ENCODE data around the gene MAP2K7.

MAP2K7 gene

DNA sequence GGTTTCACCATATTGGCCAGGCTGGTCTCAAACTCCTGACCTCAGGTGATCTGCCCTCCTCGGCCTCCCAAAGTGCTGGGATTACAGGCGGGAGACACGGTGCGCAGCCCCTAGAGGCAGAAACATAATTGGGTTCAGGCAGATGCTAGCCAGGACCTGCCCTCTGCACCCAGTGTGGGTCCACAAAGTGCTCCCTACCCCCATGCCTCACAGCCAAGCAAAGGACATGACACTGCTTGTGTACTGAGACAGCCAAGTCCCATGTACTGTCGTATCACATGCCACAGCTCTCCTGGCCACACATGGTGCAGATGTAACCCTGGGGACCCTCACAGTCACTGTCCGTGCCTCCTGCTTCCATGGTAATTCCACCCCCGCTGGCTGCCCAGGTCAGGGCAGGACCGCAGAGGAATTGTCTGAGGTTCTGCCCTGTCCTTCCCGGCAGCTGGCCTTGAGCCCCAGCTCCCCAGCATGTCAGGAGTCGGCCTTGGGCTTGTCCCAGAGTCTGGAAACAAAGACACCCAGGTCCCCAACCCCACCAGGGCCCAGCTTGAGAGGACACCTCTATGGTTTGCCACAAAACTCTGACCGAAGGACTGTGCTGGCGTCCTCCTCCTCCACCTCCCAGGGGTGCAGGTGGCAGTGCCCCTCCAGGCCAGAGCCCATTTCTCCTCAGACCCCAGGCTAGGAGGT is 37.1 kb upstream of the MAP2K7 start:
- in situ Hi-C loops (cut with HindIII; ENCODE audit: low sequenced_read_pairs), result no loop called here

DNA sequence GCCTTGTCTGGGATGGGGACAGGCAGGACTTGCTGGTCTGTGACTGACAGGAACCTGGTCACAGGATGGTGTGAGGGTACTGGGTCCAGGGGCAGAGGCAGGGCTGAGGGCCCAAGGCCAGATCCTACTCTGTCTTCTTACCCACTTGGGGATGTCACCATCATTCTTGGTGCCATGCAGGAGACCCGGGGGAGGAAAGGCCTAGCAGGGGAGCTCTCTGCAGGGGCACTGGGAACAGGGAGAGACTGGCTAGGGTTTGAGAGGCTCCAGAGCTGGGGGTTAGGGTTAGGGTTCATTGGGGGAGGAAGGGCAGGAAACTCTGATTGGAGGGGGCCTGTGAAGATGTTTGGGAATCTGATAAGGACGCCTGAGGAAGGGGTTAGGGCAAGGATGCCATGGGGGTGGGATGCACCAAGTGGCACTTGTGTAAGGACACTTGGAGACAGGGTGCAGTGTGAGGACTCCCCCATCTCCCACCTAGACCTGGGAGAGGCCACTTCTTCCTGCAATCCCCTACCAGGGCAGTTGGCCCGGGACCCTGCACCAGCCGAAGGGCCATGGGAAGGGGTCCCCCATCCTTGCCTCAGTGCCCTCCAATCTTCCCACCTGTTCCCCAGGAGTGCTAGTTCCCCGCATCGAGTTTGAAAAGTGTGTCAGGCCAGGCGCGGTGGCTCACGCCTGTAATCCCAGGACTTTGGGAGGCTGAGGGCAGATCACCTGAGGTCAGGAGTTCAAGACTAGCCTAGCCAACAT is 36.4 kb upstream of the MAP2K7 start:
- in situ Hi-C loops (cut with HindIII; ENCODE audit: low sequenced_read_pairs), result no loop called here

DNA sequence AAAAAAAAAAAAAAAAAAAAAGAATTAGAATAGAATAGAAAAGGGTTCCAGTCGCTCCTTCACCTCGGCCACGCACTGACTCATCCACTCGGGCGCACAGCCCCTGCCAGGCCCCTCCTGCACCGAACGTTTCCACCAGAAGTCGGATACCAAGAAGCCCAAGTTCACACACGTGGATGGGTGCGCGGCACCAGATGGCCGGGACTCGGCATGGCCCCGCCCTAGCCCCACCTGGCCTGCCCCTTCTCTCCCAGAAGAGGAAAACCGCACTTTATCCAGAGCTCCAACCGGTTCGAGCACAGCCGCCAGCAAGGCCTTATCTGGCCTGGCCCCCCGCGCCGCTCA is 35.4 kb upstream of the MAP2K7 start:
- in situ Hi-C loops (cut with HindIII; ENCODE audit: low sequenced_read_pairs), result no loop called here

DNA sequence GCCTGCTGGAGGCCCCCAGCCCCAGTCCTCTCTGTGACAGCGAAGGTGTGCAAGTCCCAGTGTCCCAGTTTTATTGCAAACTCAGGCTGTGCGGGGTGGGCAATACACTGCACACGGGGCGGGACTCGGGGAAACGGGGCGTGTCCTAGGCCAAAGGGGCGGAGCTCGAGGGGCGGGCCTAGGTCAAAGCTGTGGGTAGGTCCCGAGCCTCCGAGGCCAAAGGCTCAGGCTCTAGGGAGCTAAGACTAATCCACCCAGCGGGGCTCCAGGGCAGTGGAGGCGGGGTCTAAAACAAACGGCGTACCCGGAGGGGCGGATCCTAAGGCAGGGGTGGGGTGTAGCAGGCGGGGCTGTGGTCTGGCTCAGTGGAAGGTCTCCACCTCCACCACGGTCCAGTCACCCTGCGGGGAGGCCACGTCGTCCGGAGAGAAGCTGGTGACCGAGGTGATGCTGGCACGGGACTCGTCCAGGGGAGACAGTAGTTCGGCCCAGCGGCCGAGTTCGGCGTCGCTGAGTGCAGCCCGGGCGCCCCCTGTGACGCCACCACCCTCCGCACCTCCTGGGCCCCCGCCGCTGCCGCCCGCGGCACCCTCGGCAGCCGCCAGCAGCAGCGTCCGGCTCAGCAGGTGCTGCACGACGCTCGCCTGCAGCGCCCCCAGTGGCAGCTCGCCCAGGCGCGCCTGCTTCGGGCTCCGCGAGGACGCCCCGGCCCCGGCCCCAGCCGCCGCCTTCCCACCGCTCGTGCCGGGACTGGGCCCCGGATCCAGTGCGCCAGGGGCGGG is 34.8 kb upstream of the MAP2K7 start:
- in situ Hi-C loops (cut with HindIII; ENCODE audit: low sequenced_read_pairs), result no loop called here

DNA sequence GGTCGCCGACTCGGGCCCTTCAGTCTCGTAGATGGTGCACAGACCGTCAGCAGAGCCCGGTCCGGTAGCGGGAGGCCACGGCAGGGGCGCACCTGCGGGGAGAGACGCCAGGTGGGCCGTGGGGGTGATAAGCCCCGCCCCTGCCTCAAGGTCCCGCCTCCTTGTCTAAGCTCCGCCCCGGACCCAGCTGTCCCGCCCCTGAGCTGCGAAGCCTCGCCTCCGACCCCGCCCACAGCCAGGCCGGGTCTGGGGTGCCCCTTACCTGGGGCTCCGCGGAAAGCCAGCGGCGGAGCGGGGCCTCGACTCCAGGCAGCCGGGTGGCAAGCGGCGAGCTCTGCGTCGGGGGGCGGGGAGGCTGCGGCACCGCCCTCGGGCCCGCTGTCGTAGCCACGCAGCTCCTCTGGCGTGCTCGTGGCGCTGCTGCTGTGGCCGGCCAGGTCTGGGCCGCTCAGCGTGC is 34.2 kb upstream of the MAP2K7 start:
- in situ Hi-C loops (cut with HindIII; ENCODE audit: low sequenced_read_pairs), result no loop called here

DNA sequence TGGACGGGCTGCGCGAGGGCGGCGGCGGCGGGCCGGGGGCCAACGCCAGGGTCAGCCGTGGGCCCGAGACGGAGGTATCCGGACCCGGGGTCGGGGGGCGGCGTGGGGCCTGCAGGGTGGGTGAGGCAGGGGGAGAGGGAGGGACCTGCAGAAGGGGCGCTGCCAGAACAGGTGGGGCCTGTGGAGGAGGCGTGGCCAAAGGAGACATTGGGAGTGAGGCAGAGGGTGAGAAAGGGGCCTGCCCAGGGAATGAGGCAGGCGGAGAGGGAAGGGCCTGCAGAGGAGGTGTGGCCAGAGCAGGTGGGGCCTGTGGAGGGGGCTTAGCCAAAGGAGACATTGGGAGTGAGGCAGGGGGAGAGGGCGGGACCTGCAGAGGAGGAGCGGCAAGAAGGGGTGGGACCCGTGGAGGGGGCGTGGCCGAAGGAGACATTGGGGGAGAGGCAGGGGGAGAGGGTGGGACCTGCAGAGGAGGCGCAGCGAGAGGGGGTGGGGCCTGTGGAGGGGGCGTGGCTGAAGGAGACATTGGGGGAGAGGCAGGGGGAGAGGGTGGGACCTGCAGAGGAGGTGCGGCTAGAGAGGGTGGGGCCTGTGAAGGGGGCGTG is 33.7 kb upstream of the MAP2K7 start:
- in situ Hi-C loops (cut with HindIII; ENCODE audit: low sequenced_read_pairs), result no loop called here

DNA sequence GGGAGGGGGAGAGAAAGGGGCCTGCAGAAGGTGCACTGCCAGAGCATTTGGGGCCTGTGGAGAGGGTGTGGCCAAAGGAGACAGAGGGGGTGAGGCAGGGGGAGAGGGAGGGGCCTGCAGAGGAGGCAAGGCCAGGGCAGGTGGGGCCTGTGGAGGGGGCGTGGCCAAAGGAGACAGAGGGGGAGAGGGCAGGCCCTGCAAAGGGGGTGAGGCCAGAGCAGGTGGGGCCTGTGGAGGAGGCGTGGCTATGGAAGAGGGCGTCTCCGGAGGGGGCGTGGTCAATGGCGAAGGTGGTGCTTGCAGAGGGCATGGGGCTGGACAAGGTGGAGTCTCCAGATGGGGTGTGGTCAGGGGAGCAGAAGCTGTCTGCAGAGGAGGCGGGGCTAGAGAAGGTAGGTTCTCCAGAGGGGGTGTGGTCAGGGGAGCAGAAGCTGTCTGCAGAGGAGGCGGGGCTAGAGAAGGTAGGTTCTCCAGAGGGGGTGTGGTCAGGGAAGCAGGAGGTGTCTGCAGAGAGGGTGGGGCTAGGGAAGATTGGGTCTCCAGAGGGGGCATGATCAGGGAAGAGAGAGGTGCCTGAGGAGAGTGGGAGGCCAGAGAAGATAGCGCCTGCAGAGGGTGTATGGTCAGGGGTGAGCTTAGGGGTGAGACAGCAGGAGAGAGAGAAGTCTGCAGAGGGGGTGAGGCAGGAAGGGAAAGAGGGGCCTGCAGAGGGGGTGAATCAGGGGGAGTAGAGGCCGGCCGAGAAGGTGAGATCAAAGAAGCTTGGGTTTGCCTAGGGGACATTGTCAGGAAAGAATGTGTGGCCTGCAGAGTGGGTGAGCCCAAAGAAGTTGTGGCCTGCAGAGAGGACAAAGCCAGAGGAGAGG is 32.9 kb upstream of the MAP2K7 start:
- in situ Hi-C loops (cut with HindIII; ENCODE audit: low sequenced_read_pairs), result no loop called here

DNA sequence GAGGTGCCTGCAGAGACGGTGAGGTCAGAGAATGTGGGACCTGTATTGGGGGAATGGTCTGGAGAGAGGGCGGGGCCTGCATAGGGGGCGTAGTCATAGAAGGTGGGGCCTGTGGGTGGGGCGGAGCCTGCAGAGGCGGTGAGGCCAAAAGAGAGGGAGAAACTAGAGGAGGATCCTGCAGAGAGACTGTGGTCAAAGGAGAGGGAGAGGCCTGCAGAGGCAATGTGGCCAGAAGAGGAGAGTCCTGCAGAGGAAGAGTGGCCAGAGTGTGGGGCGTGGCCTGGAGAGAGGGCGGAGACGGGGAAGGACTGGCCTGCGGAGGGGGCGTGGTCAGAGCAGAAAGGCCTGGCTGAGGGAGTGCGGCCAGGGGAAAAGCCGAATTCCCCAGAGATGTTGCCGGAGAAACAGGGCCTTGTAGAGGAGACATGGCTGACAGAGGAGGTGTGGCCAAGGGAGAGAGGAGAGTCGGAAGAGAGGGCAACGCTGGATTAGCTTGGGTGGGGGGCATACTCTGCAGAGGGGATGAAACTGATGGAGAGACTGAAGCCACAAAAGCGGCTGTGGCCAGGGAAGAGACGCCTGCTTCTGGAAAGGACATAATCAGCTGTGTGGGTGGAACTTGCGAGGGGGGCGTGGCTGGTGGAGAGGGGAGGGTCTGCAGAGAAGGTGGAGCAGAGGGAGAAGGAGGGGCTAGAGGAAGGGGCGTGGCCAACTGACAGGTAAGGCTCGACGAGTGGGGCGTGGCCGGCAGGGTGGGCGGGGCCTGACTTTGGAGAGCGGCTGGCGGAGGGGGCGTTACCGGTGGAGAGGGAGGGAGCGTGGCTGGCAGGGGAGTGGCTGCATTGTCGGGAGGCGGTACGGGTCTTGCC is 32.0 kb upstream of the MAP2K7 start:
- in situ Hi-C loops (cut with HindIII; ENCODE audit: low sequenced_read_pairs), result no loop called here

DNA sequence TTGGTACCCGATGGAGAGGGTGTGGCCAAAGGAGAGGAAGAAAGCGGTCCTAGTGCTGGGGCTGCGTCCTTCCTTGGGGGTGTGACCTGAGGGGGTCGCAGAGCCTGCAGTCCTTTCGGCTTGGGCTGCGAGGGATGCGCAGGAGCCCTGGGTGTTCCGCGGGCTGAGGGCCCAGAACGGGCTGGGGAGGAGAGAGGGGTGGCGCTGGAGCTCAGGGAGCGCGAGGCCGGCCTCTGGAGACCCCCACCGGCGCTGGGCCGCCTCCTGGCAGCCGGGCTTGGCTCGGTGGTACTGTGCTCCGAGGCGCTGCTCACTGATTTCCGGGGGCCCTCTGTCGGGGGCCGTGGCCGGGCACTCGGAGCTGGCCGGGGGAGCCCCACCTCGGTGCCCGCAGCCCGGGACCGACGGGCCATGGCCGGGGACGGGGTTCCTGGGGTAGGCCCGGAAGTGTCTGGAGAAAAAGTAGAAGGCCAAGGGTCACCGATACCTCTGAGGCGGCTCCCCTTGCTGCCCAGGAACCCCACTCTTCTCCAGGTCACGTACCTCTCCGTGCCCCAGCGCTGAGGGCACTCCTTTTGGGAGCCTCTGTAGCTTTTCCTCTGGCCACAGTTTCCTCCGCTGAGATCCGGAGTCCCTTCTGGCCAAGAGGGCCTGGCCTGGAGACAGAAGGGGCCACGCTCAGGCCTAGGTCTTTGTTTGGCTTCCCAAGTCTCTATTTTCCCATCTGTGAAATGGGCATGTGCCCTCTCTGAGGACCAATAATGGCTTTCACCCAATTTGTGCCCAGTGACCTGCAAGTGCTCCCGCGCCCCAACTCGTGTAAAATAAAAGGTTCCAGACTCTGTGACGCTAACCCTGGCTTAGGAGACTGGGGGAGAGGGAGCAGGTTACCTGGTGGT is 31.1 kb upstream of the MAP2K7 start:
- in situ Hi-C loops (cut with HindIII; ENCODE audit: low sequenced_read_pairs), result no loop called here

DNA sequence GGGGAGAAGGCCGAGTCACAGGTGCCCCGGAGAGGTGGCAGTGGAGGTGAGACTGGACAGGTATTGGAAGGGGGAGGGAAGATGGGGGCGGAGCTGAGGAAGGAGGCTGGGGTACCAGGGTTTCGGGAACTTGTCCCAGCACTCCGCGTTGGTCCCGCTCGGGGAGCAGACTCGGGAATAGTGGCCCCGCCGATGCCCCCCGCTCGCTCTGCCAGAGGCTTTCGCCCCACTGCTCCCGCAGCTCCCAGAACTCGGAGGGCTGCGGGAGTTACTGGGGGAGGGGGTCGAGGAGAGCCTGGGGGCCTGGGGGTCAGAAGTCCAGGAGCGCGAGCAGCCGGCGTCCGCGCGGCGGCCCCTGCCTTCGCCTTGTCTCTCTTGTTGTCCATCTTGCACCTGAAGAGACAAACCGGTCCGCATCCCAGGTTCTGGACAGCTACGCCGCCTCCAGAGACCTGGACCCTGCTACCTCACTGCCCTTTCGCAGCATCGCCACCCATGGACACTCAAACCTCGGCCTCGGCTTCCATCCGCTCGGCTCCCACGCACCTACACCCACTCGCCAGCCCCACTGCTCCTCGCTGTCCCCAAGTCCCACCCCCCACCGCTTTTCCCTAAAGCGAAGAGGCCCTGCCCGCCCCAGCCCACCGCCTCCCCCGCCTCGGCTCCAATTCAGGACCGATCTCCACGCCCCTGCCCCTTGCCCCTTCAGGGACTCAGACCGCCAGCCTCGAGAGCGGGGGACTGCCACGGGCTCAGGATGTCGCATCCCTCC is 30.2 kb upstream of the MAP2K7 start:
- in situ Hi-C loops (cut with HindIII; ENCODE audit: low sequenced_read_pairs), result no loop called here

DNA sequence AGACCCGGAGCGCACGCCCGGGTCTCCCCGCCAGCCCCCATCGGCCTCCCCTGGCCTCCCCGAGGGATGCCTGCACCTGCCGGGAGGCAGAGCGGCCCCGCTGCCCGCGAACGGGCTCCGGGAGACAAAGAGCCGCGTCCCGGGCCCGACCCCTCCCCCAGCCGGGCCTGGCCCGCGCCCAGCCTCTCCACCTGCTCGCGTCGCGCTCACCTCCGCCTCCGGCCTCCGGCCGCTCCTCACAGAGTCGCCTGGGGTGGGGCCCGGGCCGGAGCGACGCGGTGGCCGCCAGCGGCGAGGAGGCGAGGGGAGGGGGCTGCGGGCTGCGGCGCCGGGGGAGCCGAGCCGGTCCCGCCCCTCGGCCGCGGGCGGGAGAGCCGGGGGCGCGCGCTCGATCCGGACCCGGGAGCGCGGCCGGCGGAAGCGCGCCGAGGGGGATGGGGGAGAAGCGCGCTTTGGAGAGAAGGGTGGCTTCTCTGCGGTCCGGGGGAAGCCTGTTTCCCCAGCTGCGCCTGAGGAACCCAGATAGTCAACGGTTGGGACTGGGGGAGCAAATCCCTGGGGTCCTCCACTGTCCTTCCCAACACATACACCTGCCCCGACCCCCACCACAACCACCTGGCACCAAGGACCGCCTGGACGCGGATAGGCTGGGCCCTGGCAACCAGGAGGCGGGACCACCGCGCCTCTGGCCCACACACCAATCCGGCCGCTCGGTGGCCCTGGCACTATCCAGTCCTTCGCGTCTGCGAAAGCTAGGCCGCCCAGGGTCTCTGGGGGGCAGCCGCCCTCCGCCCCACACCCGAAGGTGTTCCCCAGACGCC is 29.4 kb upstream of the MAP2K7 start, which contains the start of gene PRR36:
TSS of gene PRR36 (minus strand) at position 315 of the 821 bp plus-strand sequence. CDS start 701 bp downstream, outside the sequence.
- in situ Hi-C loops (cut with HindIII; ENCODE audit: low sequenced_read_pairs), result no loop called here

DNA sequence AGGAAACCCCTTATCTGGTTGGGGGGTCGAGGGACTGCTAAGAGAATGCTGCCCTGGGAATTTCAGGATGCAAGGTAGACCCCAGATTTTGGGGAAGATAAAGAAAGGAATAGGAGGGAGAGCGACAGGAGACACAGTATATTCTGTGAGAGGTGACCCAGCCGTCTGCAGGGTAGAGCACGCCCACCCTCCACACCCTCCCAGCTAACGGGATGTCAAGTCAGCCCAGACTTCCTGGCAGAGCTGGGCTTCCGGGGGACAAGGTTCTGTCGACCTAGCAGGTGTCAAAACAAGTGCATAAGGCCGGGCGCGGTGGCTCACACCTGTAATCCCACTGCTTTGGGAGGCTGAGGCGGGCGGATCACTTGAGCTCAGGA is 28.8 kb upstream of the MAP2K7 start:
- in situ Hi-C loops (cut with HindIII; ENCODE audit: low sequenced_read_pairs), result no loop called here

DNA sequence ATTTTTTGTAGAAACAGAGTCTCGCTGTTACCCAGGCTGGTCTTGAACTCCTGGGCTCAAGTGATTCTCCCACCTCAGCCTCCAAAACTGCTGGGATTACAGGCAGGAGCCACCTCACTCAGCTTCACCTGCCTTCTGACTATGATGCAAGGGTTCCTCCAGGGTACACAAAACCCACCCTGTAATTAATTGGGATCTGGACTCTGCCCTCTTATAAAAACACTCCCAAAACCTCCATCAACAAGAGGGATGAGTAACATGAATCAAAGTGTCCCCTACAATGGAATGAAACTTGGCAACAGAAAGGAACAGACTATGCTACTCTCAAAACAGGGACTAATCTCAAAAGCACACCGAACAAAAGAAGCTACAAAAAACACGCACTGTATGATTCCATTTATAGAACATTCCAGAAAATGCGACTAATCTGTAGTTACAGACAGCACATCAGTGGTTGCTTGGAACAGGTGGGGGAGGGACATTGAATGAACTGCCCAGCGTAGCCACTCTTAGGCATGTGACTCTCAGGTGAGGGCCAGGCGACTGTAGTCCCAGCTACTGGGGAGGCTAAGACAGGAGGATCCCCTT is 26.3 kb upstream of the MAP2K7 start:
- in situ Hi-C loops (cut with HindIII; ENCODE audit: low sequenced_read_pairs), result no loop called here

DNA sequence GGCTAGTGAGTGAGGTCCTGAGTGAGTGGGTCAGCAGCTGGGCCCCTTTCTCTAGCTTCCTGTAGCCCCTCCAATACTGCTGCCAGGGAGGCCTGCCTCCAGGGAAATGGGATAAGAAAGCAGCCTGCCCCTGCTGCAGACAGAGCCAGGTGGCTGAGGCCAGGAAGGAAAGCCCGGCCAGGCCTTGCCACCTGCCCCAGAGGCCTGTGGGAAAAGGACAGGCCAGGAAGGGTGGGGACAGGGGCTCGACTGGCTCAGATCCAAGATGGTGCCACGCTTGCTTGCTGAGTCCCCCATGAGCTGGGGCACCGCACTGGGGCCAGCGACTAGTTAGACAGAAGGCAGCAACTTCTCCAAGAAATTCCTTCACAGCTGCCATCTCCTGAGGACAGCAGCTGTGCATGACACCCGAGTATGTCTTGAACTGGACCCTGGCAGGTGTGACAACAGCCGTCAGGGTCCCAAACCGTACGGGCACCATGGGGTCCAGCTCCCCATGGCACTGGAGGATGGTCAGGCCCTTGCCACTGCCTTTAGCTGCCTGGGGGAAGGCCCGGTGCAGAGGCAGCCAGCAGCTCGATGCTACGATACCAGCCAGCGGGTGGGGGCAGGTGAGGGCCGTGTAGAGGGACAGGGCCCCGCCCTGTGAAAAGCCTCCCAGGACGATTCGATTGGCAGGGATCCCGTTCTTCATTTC is 24.4 kb upstream of the MAP2K7 start:
- in situ Hi-C loops (cut with HindIII; ENCODE audit: low sequenced_read_pairs), result no loop called here

DNA sequence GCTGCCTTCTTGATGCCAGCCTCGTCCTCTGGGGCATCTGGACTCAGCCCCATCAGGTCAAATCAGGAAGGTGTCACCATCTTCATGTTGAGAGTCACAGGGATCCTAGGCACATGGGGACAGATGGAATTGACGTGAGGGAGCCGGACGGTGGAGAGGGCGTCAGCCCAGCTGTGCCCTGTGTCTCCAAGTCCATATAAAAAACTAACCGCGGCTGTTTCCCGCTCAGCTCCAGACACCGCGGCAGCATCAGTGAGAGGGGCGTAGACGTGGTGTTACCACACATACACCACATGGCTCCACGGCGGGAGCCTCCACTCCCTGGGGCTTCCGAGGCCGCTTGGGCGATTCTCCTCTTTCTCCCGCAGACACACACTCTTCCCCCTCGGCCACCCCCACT is 23.8 kb upstream of the MAP2K7 start:
- in situ Hi-C loops (cut with HindIII; ENCODE audit: low sequenced_read_pairs), result no loop called here

DNA sequence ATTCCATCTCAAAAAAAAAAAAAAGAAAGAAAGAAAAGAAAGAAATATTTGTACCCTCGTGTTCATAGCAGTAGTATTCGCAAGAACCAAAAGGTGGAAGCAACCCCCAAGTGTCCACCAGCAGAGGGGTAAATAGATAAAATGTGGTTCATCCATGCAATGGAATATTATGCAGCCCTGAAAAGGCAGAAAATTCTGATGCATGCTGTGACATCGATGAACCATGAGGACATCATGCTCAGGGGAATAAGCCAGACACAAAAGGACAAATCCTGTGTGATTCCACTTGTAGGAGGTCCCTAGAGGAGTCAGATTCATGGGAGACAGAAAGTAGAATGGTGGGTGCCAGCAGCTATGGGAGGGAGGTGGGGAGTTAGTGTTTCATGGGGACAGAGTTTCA is 21.8 kb upstream of the MAP2K7 start:
- in situ Hi-C loops (cut with HindIII; ENCODE audit: low sequenced_read_pairs), result no loop called here
